H1 (cell line): ENCODE data around the gene RCAN2. TPM values are rescaled to one million over a fixed set of nuclear protein-coding genes. Genes with fewer than 3 reads are reported as not detected.

Source experiments
- NRF1 ChIP-seq: IDR thresholded peaks from 2 replicates; pipeline ENCODE4 v1.6.1; 2011; ENCODE audit warnings: mild to moderate bottlenecking, low read depth, low read length, improper control_type of control experiment
- RFX5 ChIP-seq: IDR thresholded peaks from 2 replicates; pipeline ENCODE4 v1.6.1; 2011; ENCODE audit warnings: low read depth, low read length, improper control_type of control experiment, borderline replicate concordance
- TBP ChIP-seq: IDR thresholded peaks from 2 replicates; pipeline ENCODE4 v1.6.1; 2011; ENCODE audit warnings: low read depth, low read length, improper control_type of control experiment
- YY1 ChIP-seq: IDR thresholded peaks from 2 replicates; pipeline ENCODE4 v1.6.1; 2011; ENCODE audit warnings: low read depth, mild to moderate bottlenecking, low read length
- ZNF274 ChIP-seq: IDR thresholded peaks from 2 replicates; pipeline ENCODE4 v1.7.0; 2012; ENCODE audit warnings: low read length, borderline replicate concordance; ENCODE audit errors: extremely low read depth
- polyA plus RNA-seq, 7 experiments: library from polyadenylated mRNA; depleted of rRNA in 3 of 7; stranded (reverse) in 5 of 7; unstranded in 2 of 7; fragments of >200 nt in 5 of 7; fragments of 200-250 nt in 2 of 7; gene quantifications; 1 replicate in 5 of 7; 2 replicates in 1 of 7; 4 replicates in 1 of 7; pipeline versions ENCODE4 v1.2.1 to v1.2.3, GENCODE V29; 2011 to 2013; ENCODE audit warnings: missing spikeins in 2 of 7, mixed read lengths in 2 of 7
- total RNA-seq: library from RNA; stranded (reverse); fragmentation: NEBNext Ultra II Directional; extraction: Animal tissue kit (Norgen Biotek cat#: 25700); gene quantifications from 2 replicates; pipeline ENCODE4 v1.2.1, GENCODE V29; 2021
- TF ChIP-seq, protein P1 (sequence below): fragments of 300-600 bp; sonication (generic); IDR thresholded peaks from 2 replicates; pipeline ENCODE4 v1.7.1; 2012; ENCODE audit warnings: low read length, moderate library complexity, mild to moderate bottlenecking, inconsistent platforms; ENCODE audit not compliant: insufficient replicate concordance
- TF ChIP-seq, protein P2 (sequence below): IDR thresholded peaks from 2 replicates; pipeline ENCODE4 v1.6.1; 2011; ENCODE audit warnings: low read length, improper control_type of control experiment

Gene RCAN2
- total and polyA plus RNA-seq, 2 of the 8 experiments (the other 6 are each of a cell fraction or from before 2014, with no cell fraction given): 5.0 to 8.5 TPM

DNA sequence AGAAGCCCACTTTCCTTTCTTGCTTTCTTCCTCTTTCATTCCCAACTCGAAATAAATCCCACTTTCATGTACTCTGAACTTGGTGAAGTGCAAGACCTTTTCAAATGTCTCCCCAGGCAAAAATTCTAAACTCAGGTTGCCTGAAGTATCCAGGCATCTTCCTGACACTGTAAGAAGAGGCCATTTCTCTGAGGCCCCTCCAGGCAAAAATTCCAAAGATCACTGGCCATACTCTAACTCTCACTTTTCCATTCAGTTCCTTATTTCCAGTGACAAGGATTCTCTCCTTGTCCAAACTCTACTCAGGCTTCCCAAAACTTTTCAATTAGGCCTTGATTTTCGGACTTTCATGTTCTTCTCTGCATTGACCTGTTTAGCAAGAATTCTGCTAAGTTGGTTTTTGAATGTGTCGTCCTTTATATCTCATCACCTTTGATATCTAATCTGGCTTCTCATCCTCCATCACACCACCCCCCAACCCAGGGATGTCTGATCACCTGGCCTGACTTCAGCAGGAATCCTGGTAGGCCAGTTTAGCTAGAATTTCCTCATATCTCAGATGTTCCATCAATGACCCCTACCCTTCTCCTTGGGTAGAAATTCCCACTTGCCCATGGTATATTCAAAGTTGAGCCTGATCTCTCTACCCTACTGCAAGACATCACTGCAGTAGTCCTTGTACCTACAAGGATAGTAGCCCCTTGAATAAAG, 124.9 kb downstream of the RCAN2 start (continued):
- TF ChIP-seq, protein P1, sequence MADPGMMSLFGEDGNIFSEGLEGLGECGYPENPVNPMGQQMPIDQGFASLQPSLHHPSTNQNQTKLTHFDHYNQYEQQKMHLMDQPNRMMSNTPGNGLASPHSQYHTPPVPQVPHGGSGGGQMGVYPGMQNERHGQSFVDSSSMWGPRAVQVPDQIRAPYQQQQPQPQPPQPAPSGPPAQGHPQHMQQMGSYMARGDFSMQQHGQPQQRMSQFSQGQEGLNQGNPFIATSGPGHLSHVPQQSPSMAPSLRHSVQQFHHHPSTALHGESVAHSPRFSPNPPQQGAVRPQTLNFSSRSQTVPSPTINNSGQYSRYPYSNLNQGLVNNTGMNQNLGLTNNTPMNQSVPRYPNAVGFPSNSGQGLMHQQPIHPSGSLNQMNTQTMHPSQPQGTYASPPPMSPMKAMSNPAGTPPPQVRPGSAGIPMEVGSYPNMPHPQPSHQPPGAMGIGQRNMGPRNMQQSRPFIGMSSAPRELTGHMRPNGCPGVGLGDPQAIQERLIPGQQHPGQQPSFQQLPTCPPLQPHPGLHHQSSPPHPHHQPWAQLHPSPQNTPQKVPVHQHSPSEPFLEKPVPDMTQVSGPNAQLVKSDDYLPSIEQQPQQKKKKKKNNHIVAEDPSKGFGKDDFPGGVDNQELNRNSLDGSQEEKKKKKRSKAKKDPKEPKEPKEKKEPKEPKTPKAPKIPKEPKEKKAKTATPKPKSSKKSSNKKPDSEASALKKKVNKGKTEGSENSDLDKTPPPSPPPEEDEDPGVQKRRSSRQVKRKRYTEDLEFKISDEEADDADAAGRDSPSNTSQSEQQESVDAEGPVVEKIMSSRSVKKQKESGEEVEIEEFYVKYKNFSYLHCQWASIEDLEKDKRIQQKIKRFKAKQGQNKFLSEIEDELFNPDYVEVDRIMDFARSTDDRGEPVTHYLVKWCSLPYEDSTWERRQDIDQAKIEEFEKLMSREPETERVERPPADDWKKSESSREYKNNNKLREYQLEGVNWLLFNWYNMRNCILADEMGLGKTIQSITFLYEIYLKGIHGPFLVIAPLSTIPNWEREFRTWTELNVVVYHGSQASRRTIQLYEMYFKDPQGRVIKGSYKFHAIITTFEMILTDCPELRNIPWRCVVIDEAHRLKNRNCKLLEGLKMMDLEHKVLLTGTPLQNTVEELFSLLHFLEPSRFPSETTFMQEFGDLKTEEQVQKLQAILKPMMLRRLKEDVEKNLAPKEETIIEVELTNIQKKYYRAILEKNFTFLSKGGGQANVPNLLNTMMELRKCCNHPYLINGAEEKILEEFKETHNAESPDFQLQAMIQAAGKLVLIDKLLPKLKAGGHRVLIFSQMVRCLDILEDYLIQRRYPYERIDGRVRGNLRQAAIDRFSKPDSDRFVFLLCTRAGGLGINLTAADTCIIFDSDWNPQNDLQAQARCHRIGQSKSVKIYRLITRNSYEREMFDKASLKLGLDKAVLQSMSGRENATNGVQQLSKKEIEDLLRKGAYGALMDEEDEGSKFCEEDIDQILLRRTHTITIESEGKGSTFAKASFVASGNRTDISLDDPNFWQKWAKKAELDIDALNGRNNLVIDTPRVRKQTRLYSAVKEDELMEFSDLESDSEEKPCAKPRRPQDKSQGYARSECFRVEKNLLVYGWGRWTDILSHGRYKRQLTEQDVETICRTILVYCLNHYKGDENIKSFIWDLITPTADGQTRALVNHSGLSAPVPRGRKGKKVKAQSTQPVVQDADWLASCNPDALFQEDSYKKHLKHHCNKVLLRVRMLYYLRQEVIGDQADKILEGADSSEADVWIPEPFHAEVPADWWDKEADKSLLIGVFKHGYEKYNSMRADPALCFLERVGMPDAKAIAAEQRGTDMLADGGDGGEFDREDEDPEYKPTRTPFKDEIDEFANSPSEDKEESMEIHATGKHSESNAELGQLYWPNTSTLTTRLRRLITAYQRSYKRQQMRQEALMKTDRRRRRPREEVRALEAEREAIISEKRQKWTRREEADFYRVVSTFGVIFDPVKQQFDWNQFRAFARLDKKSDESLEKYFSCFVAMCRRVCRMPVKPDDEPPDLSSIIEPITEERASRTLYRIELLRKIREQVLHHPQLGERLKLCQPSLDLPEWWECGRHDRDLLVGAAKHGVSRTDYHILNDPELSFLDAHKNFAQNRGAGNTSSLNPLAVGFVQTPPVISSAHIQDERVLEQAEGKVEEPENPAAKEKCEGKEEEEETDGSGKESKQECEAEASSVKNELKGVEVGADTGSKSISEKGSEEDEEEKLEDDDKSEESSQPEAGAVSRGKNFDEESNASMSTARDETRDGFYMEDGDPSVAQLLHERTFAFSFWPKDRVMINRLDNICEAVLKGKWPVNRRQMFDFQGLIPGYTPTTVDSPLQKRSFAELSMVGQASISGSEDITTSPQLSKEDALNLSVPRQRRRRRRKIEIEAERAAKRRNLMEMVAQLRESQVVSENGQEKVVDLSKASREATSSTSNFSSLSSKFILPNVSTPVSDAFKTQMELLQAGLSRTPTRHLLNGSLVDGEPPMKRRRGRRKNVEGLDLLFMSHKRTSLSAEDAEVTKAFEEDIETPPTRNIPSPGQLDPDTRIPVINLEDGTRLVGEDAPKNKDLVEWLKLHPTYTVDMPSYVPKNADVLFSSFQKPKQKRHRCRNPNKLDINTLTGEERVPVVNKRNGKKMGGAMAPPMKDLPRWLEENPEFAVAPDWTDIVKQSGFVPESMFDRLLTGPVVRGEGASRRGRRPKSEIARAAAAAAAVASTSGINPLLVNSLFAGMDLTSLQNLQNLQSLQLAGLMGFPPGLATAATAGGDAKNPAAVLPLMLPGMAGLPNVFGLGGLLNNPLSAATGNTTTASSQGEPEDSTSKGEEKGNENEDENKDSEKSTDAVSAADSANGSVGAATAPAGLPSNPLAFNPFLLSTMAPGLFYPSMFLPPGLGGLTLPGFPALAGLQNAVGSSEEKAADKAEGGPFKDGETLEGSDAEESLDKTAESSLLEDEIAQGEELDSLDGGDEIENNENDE: no peak
- TF ChIP-seq NRF1 (no peak), RFX5 (no peak), ZNF274 (no peak), YY1 (no peak), TBP (no peak)
- TF ChIP-seq, protein P2, sequence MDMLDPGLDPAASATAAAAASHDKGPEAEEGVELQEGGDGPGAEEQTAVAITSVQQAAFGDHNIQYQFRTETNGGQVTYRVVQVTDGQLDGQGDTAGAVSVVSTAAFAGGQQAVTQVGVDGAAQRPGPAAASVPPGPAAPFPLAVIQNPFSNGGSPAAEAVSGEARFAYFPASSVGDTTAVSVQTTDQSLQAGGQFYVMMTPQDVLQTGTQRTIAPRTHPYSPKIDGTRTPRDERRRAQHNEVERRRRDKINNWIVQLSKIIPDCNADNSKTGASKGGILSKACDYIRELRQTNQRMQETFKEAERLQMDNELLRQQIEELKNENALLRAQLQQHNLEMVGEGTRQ: no peak
- TF ChIP-seq, all 59 proteins: peak for 0
